H9 (cell line): ENCODE data around the gene MYO3A. TPM values are rescaled to one million over a fixed set of nuclear protein-coding genes. Genes with fewer than 3 reads are reported as not detected.

ENCODE experiments used
- DNase-seq: peaks from one replicate; pipeline ENCODE4 v3.0.0-alpha.2; 2017
- H2AFZ ChIP-seq: one replicate; pipeline ENCODE4 v1.6.1; 2013; ENCODE audit warnings: mild to moderate bottlenecking, low read length, control low read depth, moderate library complexity
- H2AK5ac ChIP-seq: 2 replicates; pipeline ENCODE4 v1.6.1; 2013; ENCODE audit warnings: low read length, control low read depth, mixed read lengths; ENCODE audit not compliant: insufficient read length
- H2BK120ac ChIP-seq: one replicate; pipeline ENCODE4 v1.6.1; 2013; ENCODE audit warnings: low read depth, mild to moderate bottlenecking, low read length, control low read depth, inconsistent platforms; ENCODE audit not compliant: poor library complexity, severe bottlenecking
- H2BK12ac ChIP-seq: 2 replicates; pipeline ENCODE4 v1.6.1; 2013; ENCODE audit warnings: low read length, control low read depth, mixed read lengths, low read depth; ENCODE audit not compliant: insufficient read length
- H2BK15ac ChIP-seq: 2 replicates; pipeline ENCODE4 v1.6.1; 2013; ENCODE audit warnings: low read depth, low read length, control low read depth
- H2BK20ac ChIP-seq: one replicate; pipeline ENCODE4 v1.6.1; 2013; ENCODE audit warnings: low read depth, mild to moderate bottlenecking, low read length, control low read depth, inconsistent platforms; ENCODE audit not compliant: poor library complexity, severe bottlenecking
- H2BK5ac ChIP-seq: 2 replicates; pipeline ENCODE4 v1.6.1; 2013; ENCODE audit warnings: low read length, control low read depth, mixed read lengths; ENCODE audit not compliant: insufficient read length
- H3K14ac ChIP-seq: 2 replicates; pipeline ENCODE4 v1.6.1; 2013; ENCODE audit warnings: low read length, control low read depth; ENCODE audit not compliant: insufficient read depth
- H3K18ac ChIP-seq: 2 replicates; pipeline ENCODE4 v1.6.1; 2013; ENCODE audit warnings: low read depth, mild to moderate bottlenecking, mixed read lengths, low read length, control low read depth; ENCODE audit not compliant: insufficient read length
- H3K23ac ChIP-seq: 2 replicates; pipeline ENCODE4 v1.6.1; 2013; ENCODE audit warnings: low read length, control low read depth, mixed read lengths, low read depth; ENCODE audit not compliant: insufficient read length
- H3K23me2 ChIP-seq: 2 replicates; pipeline ENCODE4 v1.6.1; 2013; ENCODE audit warnings: low read depth, mild to moderate bottlenecking, mixed read lengths, low read length, control low read depth; ENCODE audit not compliant: insufficient read length, poor library complexity, severe bottlenecking
- H3K27ac ChIP-seq: 2 replicates; pipeline ENCODE4 v1.5.1; 2013; ENCODE audit warnings: low read length, control low read depth, mixed read lengths, low read depth; ENCODE audit not compliant: insufficient read length
- H3K27me3 ChIP-seq: 2 replicates; pipeline ENCODE4 v1.6.1; 2013; ENCODE audit warnings: low read length, control low read depth, inconsistent platforms; ENCODE audit not compliant: insufficient read depth
- H3K4ac ChIP-seq: 2 replicates; pipeline ENCODE4 v1.6.1; 2013; ENCODE audit warnings: low read depth, mild to moderate bottlenecking, control low read depth, inconsistent platforms, low read length, moderate library complexity
- H3K4me1 ChIP-seq: 2 replicates; pipeline ENCODE4 v1.6.1; 2013; ENCODE audit warnings: low read length, control low read depth, inconsistent platforms; ENCODE audit not compliant: insufficient read depth
- H3K4me2 ChIP-seq: 2 replicates; pipeline ENCODE4 v1.6.1; 2013; ENCODE audit warnings: low read length, control low read depth, mixed read lengths; ENCODE audit not compliant: insufficient read length, insufficient read depth
- H3K56ac ChIP-seq: 2 replicates; pipeline ENCODE4 v1.6.1; 2013; ENCODE audit warnings: low read depth, mild to moderate bottlenecking, mixed read lengths, low read length, control low read depth; ENCODE audit not compliant: insufficient read length
- H3K79me1 ChIP-seq: 2 replicates; pipeline ENCODE4 v1.6.1; 2013; ENCODE audit warnings: low read depth, mild to moderate bottlenecking, moderate library complexity, low read length, control low read depth, inconsistent platforms; ENCODE audit not compliant: insufficient read depth, poor library complexity, severe bottlenecking
- H3K79me2 ChIP-seq: 2 replicates; pipeline ENCODE4 v1.6.1; 2013; ENCODE audit warnings: low read length, control low read depth, inconsistent platforms; ENCODE audit not compliant: insufficient read depth
- H3K9ac ChIP-seq: 2 replicates; pipeline ENCODE4 v1.6.1; 2013; ENCODE audit warnings: low read length, control low read depth, mixed read lengths; ENCODE audit not compliant: insufficient read length; ENCODE audit errors: extremely low read depth
- H3K9me3 ChIP-seq: one replicate; pipeline ENCODE4 v1.6.1; 2013; ENCODE audit warnings: low read depth, low read length, inconsistent platforms; ENCODE audit not compliant: control insufficient read depth
- H3T11ph ChIP-seq: one replicate; pipeline ENCODE4 v1.6.1; 2013; ENCODE audit warnings: mild to moderate bottlenecking, low read length, control low read depth, inconsistent platforms
- H4K20me1 ChIP-seq: one replicate; pipeline ENCODE4 v1.6.1; 2013; ENCODE audit not compliant: control insufficient read depth, insufficient read length, insufficient read depth
- H4K5ac ChIP-seq: 2 replicates; pipeline ENCODE4 v1.6.1; 2013; ENCODE audit warnings: low read depth, mild to moderate bottlenecking, mixed read lengths, low read length, control low read depth; ENCODE audit not compliant: insufficient read length
- H4K8ac ChIP-seq: replicated peaks from 2 replicates; pipeline ENCODE4 v1.6.1; 2013; ENCODE audit warnings: low read length, control low read depth, mixed read lengths, low read depth; ENCODE audit not compliant: insufficient read length
- H4K91ac ChIP-seq: 2 replicates; pipeline ENCODE4 v1.6.1; 2013; ENCODE audit warnings: low read depth, mild to moderate bottlenecking, moderate library complexity, mixed read lengths, low read length, control low read depth; ENCODE audit not compliant: insufficient read length
- H3K27ac Mint-ChIP-seq, 3 experiments: 2 replicates in 2 of 3; 3 replicates in 1 of 3; pipeline ENCODE4 v1.8.0; 2020 to 2021; ENCODE audit warnings: mixed read lengths in 3 of 3, mild to moderate bottlenecking in 1 of 3, moderate library complexity in 1 of 3
- H3K27me3 Mint-ChIP-seq: 2 replicates; pipeline ENCODE4 v1.8.0; 2021; ENCODE audit warnings: low read depth, mild to moderate bottlenecking, moderate library complexity, mixed read lengths
- H3K36me3 Mint-ChIP-seq, 3 experiments: 2 replicates in 2 of 3; 3 replicates in 1 of 3; pipeline ENCODE4 v1.8.0; 2020 to 2021; ENCODE audit warnings: low read depth in 3 of 3, mixed read lengths in 3 of 3; ENCODE audit not compliant: insufficient read depth in 1 of 3
- H3K4me1 Mint-ChIP-seq, 2 experiments: 2 replicates each; pipeline ENCODE4 v1.8.0; 2020; ENCODE audit warnings: mixed read lengths in 2 of 2
- H3K4me3 Mint-ChIP-seq, 2 experiments: 2 replicates in 1 of 2; 3 replicates in 1 of 2; pipeline ENCODE4 v1.8.0; 2020 to 2021; ENCODE audit warnings: mild to moderate bottlenecking in 2 of 2, mixed read lengths in 2 of 2, moderate library complexity in 1 of 2
- H3K9me3 Mint-ChIP-seq, 2 experiments: 2 replicates in 1 of 2; 3 replicates in 1 of 2; pipeline ENCODE4 v1.8.0; 2020; ENCODE audit warnings: mild to moderate bottlenecking in 2 of 2, mixed read lengths in 2 of 2, moderate library complexity in 1 of 2
- WGBS: extraction: QIAGEN DNeasy Blood & Tissue Kit; methylation state at CpG from one replicate; pipeline ENCODE4 v1.1.7; 2013; ENCODE audit warnings: missing lambda C conversion rate, low lambda C conversion rate, mixed read lengths; ENCODE audit not compliant: insufficient read length; ENCODE audit errors: extremely low coverage; 5-methylcytosine and 5-hydroxymethylcytosine counted together
- total RNA-seq: library from RNA; stranded (reverse); gene quantifications from 2 replicates; pipeline ENCODE4 v1.2.1, GENCODE V29; 2021
- TF ChIP-seq, protein P1 (sequence below): fragments of 200-600 bp; sonication (generic); conservative IDR thresholded peaks from 3 replicates; pipeline ENCODE4 v1.8.0; 2021; ENCODE audit warnings: antibody characterized with exemption, mild to moderate bottlenecking

The MYO3A gene
- total RNA-seq, 1 experiment from 2014 or later = 4.3 TPM

DNA sequence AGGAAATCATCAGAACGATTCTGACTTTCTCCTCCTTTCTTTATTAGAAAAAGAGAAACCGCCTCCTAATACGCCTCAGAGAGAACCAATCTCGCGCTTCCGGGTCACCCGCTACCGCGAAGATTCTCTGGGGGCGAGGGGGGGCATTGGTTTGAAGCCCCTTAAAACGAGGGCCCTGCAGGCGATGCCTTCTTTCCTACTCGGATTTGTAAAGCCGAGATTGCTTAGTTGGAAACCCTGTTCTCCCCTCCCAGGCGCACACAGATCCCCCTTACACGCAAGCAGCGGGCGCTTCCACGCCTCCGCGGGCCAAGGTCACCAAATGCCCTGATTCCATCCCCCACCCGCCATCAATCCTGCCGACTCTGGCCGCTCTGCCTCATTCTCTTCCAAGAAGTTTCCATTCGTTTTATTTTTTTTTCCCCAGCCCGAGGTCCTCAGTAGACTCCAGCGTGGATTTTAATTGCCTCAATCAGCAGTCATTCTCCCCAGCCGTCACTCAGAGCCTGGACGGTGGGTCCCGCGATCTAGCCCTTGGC is 281.4 kb downstream of the MYO3A start:
- Histone ChIP-seq H3K27me3 (peaks cover 70% of the 10 kb centered on the region), H3K14ac (no peak overlapping the region), H4K5ac (no peak overlapping the region), H3K23me2 (peaks cover 40% of the 10 kb centered on the region), H3K9ac (no peak overlapping the region), H3K4me1 (peaks cover 7% of the 10 kb centered on the region; the same call in 1 of the 2 replicates), H3K79me1 (no peaks in the 10 kb centered on the region), H2BK20ac (no peak overlapping the region), H3K4ac (no peak overlapping the region), H4K8ac (no peak overlapping the region), H3K56ac (no peak overlapping the region), H2BK5ac (no peak overlapping the region), H2BK120ac (no peak overlapping the region), H3K23ac (no peak overlapping the region), H2BK15ac (no peak overlapping the region), H3K79me2 (no peaks in the 10 kb centered on the region), H3K4me2 (peak overlapping the region; percentile 57), H2BK12ac (no peak overlapping the region), H3K18ac (no peak overlapping the region), H3K27ac (no peak overlapping the region), H2AFZ (no peak overlapping the region), H2AK5ac (no peak overlapping the region), H3K9me3 (no peaks in the 10 kb centered on the region), H4K20me1 (no peaks in the 10 kb centered on the region), H4K91ac (no peak overlapping the region), H3T11ph (no peak overlapping the region)
- H3K27ac Mint-ChIP-seq = peak overlapping the region in 1 of 3 experiments; percentile 16; a peak in 1 of 7 replicates
- peaks cover 3 to 9% of the 10 kb centered on the region in 2 experiments; a peak in 2 of 5 replicates for H3K9me3 Mint-ChIP-seq
- no peak for DNase-seq
- H3K36me3 Mint-ChIP-seq = no peaks in the 10 kb centered on the region; a peak in 2 of 7 replicates
- WGBS = no CpG with 5 or more reads among the region's 31 CpGs
- peak overlapping the region; percentile 63 to 83 for H3K4me3 Mint-ChIP-seq
- H3K4me1 Mint-ChIP-seq = peaks cover 62% of the 10 kb centered on the region in 2 experiments
- TF ChIP-seq, protein P1, sequence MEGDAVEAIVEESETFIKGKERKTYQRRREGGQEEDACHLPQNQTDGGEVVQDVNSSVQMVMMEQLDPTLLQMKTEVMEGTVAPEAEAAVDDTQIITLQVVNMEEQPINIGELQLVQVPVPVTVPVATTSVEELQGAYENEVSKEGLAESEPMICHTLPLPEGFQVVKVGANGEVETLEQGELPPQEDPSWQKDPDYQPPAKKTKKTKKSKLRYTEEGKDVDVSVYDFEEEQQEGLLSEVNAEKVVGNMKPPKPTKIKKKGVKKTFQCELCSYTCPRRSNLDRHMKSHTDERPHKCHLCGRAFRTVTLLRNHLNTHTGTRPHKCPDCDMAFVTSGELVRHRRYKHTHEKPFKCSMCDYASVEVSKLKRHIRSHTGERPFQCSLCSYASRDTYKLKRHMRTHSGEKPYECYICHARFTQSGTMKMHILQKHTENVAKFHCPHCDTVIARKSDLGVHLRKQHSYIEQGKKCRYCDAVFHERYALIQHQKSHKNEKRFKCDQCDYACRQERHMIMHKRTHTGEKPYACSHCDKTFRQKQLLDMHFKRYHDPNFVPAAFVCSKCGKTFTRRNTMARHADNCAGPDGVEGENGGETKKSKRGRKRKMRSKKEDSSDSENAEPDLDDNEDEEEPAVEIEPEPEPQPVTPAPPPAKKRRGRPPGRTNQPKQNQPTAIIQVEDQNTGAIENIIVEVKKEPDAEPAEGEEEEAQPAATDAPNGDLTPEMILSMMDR = no peak
- peaks cover 61% of the 10 kb centered on the region for H3K27me3 Mint-ChIP-seq
